LHCN-M2 (cell line): Measurements from ENCODE around the gene JAK3. TPM values are rescaled to one million over a fixed set of nuclear protein-coding genes. Genes with fewer than 3 reads are reported as not detected.
"Not testable (repeated sequence)": the region's sequence is repeated elsewhere in the genome, so short reads cannot be mapped to it uniquely, and the experiment has no call there.

Source experiments
- DNase-seq: peaks from one replicate; pipeline ENCODE4 v3.0.0-alpha.2; 2012; ENCODE audit warnings: low read depth
- total RNA-seq: library from RNA; depleted of rRNA; stranded (reverse); fragments of >200 nt; gene quantifications from 2 replicates; pipeline ENCODE4 v1.2.3, GENCODE V29; 2014; rRNA removed

Gene JAK3
- total RNA-seq, 1 experiment from 2014 or later, result not detected

GRCh38 chr19:17778968-17779929 lies 68.5 kb downstream of the JAK3 start:
- DNase-seq, result peak; percentile 15

- DNase-seq, result peak; percentile 23
Observed at GRCh38 chr19:17778251-17778967, 69.4 kb downstream of the JAK3 start.

GRCh38 chr19:17777840-17778239 lies 69.9 kb downstream of the JAK3 start:
- DNase-seq, result not testable (repeated sequence)

- DNase-seq, result peak; percentile 18
Observed at GRCh38 chr19:17775991-17776803, 71.6 kb downstream of the JAK3 start.

GRCh38 chr19:17775245-17775927 lies 72.4 kb downstream of the JAK3 start:
- peak; percentile 29 for DNase-seq

Other genes starting within 250 kb of the JAK3 start
- gene UNC13A, start 159.6 kb downstream of the JAK3 start, total RNA-seq, result not detected in 2 replicates
- 16.6 and 20.5 TPM in 2 replicates for gene MAP1S, start 128.5 kb downstream of the JAK3 start, total RNA-seq
- 0.06 and 0.80 TPM in 2 replicates for gene FCHO1, start 96.5 kb downstream of the JAK3 start, total RNA-seq
- gene B3GNT3, start 52.8 kb downstream of the JAK3 start, total RNA-seq, result not detected in 2 replicates
- not detected in 2 replicates for gene INSL3, start 26.5 kb downstream of the JAK3 start, total RNA-seq
- 953 and 1,102 TPM in 2 replicates for gene RPL18A, start 11.9 kb upstream of the JAK3 start, total RNA-seq
- not detected in 2 replicates for gene SLC5A5, start 24.0 kb upstream of the JAK3 start, total RNA-seq
- 60.8 and 62.1 TPM in 2 replicates for gene CCDC124, start 85.0 kb upstream of the JAK3 start, total RNA-seq
- gene KCNN1, start 119.1 kb upstream of the JAK3 start, total RNA-seq, result 0.06 TPM in 1 of 2 replicates, not detected in the other
- gene ARRDC2, start 160.2 kb upstream of the JAK3 start, total RNA-seq, result 9.0 and 15.0 TPM in 2 replicates
- not detected in 2 replicates for gene IL12RB1, start 239.0 kb upstream of the JAK3 start, total RNA-seq
- gene MAST3, start 249.8 kb upstream of the JAK3 start, total RNA-seq, result 2.2 and 2.4 TPM in 2 replicates